IPS-NIHi11 (cell line): ENCODE results near the gene FAR2.
A peak's percentile ranks its signal among the peaks of the same experiment; 100 is the strongest.
"Not testable (repeated sequence)": the region's sequence is repeated elsewhere in the genome, so short reads cannot be mapped to it uniquely, and the experiment has no call there.

Source experiments
- DNase-seq: peaks from one replicate; pipeline ENCODE4 v3.0.0; 2012; ENCODE audit warnings: mixed read lengths, low spot score

Gene FAR2

DNA sequence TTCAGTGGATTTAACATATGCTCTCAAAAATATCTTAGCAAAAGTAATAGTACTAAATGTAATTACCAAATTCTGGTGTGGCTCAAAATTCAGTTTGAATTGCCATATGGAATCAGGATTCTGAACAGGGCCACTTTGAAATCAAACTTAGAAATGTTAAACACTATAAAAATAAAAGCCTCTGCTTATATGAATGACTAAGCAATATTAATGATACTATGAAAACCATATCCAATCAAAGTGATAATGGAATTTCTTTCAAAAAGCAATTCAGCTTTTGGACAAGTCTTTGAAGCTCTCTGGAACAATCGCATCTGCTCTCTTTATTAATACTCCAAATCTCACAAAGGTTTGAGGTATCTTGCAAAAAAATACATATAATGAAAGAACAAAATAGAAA is 180.3 kb downstream of the FAR2 start:
- DNase-seq = no peak

DNA sequence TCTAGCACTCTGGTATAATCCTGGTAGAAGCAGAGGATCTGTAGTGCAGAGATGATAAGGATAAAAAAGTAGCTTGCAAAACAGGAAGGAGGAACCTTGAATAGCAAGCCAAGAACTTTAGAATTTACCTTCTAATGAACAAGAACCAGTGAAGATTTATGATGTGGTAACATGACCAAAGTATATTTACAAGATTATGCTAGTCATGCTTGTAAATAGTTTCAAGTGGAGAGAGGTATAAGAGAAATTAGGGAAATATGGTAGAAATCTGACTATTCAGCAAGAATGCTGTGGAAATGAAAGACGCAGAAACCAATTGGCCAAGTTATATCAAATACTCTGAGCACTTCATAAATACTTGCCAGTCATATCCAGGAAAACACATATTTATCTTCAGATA is 184.1 kb downstream of the FAR2 start:
- no peak for DNase-seq

DNA sequence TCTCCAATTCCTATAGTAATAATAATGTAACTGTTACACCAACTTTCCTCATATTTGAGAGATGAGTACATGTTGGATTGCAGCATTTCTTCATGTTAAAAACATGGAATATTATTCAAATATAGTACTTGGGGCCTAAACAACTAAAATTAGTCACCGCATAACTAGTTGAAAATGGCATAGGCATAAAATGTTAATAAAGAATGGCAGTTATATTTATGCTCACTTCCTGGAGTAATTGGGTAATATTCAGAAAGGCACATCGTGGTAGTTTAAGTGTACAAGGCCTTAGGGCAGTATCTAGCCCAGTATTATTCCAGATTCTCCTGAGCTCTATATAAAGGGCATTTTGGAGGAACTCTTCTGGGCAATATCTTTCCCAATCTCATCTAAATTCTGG is 185.9 kb downstream of the FAR2 start:
- DNase-seq = no peak

DNA sequence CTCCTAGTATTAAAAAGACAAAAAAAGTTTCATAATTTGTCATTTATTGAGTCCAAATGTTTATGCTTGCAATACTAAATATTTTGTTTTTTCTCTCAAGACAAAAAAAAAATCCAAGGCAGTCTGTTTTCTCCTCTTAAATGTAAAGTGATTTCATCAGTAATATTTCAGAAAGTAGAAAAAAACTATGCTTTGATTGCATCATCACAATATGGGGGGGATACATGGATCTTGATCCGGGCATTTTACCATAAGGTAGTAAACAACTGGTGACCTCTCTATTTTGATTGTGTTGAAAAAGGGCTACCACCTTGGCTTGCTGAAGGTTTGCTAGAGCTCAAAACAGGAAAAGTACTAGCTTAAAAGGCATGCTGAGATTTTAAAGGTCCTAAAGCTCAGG is 188.2 kb downstream of the FAR2 start:
- DNase-seq = no peak

DNA sequence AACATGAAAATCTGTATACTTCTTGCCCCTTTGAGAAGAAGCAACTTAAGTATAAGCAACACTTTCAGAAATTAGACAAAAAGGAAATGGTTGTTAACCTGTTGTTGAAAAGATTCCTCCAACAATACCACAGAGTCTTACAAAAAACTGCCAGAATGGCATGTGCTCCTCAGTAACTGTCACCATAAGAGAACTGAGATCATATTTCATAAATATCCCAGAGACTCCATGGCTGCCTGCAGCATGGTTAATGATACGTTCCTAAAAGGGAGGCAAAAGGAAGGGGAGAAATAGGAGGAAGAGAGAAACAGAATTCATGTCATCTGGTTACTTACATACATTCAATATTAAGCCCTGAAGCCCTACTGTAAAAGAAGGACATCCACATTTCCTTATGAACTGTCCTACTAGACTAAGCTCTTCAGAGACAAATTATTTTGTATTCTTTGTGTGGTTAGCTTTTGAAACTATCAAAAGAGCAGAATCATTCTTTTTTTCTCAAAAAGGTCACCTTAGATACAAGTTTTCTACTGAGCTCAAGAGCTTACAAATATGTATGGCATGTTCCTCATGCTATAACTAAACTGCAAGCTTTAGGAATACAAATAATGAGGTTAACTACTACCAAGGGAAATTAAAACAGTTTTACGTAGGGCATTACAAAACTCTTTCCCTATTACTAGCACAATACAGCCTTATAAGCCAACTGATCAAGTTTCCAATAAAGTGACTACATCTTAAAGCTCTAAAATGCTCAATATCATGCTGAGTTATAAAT is 194.1 kb downstream of the FAR2 start:
- DNase-seq = no peak

DNA sequence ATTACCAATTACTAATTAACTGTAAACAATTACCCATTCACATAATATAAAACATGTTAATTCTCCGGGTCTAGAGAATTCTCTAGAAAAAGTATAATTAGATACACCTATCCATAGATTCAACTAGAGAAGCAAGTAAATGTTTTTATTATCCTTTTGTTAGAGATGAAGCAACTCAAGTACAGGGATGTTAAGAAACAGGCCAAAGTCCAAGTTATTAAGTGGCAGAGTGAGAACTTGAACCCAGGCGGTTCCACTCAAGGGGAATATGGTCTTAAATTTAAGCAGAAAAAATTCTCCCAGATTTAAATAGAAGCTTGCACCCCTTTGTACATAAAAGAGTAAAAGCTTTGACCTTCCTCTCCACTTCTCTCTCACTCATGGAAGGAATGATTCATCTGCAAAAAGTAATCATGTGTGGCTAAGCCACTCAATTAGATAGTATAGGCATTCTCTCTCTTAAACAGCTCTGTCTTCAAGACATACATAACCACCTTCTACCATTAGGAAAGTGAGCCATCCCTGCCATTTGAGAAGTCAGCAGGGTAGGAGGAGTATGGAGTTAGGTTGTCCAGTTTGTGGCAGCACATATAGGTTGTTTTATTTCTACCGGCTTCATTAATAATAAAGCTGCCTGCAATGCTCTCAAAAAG is 197.8 kb downstream of the FAR2 start:
- no peak for DNase-seq

DNA sequence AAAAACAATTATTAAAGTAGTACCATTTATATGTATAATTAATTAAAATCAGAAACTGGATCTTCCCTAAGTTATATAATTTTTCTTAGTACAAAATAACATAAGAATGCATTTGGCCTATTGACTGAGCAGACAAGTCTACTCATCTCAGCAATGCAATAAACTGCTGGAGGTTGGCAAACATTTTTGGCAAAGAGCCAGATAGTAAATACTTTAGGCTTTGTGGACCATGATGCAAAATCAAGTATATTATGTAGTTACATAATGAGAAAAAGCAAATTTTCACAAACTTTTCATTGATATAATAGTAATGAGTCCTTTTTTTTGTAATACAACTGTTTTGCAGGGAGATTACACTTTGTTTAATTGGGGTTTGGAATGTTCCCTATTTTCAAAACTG is 201.0 kb downstream of the FAR2 start:
- DNase-seq = no peak

DNA sequence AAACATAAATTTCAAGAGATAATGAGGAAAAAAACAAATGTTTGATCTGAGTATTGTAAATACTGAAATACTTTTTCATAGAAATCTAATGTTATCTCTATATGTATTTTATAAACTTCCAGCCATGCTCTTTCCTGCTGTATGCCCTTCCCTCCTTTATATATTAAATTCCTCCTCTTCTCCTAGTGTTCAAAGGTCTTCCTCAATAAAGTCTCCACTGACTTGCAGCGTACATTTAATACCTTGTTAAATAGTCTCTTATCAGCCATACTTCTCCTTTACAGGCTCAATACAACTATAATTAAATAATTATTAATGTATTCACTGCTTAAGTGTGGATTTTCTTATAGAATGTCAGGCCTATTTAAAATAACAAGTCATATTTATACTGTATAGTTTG is 205.9 kb downstream of the FAR2 start:
- DNase-seq = no peak

DNA sequence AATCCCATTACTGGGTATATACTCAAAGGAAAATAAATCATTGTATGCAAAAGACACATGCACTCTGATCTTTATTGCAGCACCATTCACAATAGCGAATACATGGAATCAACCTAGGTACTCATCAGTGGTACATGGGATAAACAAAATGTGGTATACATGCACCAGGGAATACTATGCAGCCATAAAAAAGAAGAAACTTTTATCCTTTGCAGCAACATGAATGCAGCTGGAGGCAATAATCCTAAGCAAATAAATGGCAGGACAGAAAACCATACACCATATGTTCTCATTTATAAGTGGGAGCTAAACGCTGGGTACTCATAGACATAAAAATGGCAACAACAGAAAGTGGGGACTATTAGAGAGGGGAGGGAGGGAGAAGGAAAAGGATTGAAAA is 216.0 kb downstream of the FAR2 start:
- DNase-seq = no peak

DNA sequence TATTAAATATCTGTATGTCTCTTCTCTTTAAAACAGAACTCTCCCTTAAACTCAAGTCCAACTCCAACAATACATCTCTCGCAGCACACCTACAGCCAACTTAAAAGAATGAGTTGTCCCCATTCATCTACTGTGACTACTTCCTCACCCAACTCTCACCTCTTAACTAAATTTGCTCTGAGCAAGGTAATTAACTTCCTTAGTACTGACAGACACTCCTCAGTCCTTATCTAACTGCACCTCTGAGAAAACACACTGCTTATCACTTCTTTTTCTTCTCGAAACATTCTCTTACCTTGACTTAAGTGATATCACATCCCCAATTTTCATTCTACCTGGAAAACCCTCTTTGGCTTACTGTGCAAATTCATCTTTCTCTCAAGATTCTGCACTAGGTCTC is 224.9 kb downstream of the FAR2 start:
- no peak for DNase-seq

DNA sequence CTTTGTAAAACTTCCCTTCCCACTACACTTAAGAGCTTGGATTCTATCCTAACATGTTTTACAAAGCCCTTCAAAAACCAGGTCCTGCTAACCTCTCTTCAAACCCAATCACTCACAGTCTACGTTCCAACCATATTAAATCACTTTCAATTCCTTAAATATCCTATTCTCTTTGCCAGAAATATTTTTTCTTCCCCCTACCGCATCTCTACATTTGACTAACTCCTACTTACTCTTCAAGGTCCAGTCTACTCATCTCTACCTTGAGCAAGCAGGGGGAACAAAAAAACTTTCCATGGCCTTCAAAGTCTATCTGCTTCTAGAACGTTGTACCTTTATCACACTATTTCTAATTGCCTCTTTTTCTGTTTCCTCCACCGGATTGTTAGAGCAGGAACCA is 225.8 kb downstream of the FAR2 start:
- DNase-seq = no peak

DNA sequence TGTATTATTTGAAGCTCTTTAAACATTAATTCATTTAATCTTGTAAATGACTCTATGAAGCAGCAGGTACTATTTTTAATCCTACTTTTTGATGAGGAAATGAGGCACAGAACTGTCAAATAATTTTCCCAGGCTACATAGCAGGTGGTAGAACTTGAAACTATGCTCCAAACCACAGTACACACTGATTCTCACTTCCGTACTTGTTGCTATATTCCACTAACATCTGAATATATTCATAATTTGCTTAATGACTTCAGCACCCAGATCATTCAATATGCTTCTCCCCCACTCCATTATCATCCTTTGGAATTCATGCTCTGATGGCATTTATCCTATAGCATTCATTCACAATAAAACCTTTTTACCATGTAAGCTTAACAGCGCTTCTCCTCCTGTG is 227.0 kb downstream of the FAR2 start:
- no peak for DNase-seq

DNA sequence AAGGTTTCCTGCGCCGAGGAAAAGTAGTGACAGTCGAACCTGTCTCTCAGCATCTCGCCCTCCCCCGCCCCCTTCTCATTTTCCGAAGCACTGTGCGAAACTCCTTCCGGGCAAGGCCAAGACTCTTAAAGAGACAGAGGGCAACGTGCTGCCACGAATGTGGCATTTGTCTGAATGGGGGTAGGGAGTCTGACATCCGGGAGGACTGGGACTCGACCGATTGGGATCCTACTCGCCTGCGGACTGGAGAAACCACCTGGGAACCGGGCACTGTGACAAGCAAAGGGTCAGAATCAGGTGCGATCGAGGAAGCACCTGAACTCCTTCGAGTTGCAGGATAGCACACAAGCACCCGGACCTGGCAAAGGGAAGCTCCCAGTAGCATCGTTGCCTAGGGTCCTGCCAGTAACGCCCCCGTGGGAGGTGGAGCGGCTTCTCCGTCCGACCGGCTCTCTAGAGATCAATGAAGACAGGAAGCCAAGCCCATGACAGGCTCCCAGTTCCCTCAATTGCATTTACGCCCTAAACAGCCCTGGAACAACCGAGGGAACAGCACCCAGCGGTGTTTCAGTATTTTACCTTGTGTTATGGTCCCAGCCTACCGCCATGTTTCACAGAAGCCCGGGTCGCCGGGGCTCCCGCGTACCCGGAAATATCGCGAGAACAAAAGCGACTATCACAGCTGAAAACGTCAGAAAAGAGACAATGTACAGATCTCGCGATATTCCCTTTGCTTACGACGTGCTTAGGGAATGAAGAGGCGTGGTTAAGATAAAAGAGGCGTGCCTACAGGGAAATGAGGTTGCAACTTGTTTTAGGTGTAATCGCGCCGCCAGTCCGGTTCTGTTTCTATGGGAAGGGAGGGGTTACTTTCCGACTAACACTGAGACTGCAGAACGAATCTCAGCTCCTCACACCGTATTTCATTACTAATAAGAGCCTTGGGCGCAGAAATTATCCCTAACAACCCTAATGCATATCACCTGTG is 231.8 kb downstream of the FAR2 start, which contains the start of gene ERGIC2:
Gene ERGIC2, minus strand, starts transcription at position 637 of the 988 bp plus-strand sequence. CDS start 9,539 bp downstream, outside the sequence.
- DNase-seq = peak; percentile 94

DNA sequence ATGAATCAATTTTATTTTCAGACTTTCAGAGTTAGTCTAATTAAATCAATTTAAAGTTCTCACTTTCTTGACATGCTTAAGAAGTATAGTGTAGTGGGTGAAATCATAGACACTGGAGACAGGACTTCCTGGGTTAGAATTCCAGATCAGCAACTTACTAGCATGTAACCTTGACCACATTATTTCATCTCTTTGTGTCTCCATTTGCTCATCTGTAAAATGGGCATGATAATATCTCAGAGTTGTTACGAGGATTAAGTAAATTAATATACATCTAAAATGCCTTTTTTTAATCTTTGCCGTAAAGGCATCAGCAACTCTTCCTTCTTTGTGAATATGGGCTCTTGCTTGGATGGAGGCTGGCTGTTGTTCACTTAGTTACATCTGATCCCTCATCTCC is 233.2 kb downstream of the FAR2 start:
- DNase-seq = no peak

DNA sequence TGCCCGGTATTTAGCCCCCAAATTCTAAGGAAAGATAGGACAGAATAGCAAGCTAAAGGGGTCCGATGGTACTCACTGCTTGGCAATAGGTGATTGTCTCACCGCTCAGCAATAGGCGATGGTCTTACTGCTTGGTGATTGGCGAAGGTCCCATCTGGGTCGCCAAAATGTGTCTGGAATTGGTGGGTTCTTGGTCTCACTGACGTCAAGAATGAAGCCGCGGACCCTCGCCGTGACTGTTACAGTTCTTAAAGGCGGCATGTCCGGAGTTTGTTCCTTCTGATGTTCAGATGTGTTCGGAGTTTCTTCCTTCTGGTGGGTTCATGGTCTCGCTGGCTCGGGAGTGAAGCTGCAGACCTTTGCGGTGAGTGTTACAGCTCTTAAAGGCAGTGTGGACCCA is 236.1 kb downstream of the FAR2 start:
- not testable (repeated sequence) for DNase-seq
